Measurements from ENCODE around the gene AMOT.
A peak's percentile ranks its signal among the peaks of the same experiment; 100 is the strongest.

AMOT gene, protein sequence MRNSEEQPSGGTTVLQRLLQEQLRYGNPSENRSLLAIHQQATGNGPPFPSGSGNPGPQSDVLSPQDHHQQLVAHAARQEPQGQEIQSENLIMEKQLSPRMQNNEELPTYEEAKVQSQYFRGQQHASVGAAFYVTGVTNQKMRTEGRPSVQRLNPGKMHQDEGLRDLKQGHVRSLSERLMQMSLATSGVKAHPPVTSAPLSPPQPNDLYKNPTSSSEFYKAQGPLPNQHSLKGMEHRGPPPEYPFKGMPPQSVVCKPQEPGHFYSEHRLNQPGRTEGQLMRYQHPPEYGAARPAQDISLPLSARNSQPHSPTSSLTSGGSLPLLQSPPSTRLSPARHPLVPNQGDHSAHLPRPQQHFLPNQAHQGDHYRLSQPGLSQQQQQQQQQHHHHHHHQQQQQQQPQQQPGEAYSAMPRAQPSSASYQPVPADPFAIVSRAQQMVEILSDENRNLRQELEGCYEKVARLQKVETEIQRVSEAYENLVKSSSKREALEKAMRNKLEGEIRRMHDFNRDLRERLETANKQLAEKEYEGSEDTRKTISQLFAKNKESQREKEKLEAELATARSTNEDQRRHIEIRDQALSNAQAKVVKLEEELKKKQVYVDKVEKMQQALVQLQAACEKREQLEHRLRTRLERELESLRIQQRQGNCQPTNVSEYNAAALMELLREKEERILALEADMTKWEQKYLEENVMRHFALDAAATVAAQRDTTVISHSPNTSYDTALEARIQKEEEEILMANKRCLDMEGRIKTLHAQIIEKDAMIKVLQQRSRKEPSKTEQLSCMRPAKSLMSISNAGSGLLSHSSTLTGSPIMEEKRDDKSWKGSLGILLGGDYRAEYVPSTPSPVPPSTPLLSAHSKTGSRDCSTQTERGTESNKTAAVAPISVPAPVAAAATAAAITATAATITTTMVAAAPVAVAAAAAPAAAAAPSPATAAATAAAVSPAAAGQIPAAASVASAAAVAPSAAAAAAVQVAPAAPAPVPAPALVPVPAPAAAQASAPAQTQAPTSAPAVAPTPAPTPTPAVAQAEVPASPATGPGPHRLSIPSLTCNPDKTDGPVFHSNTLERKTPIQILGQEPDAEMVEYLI

DNA sequence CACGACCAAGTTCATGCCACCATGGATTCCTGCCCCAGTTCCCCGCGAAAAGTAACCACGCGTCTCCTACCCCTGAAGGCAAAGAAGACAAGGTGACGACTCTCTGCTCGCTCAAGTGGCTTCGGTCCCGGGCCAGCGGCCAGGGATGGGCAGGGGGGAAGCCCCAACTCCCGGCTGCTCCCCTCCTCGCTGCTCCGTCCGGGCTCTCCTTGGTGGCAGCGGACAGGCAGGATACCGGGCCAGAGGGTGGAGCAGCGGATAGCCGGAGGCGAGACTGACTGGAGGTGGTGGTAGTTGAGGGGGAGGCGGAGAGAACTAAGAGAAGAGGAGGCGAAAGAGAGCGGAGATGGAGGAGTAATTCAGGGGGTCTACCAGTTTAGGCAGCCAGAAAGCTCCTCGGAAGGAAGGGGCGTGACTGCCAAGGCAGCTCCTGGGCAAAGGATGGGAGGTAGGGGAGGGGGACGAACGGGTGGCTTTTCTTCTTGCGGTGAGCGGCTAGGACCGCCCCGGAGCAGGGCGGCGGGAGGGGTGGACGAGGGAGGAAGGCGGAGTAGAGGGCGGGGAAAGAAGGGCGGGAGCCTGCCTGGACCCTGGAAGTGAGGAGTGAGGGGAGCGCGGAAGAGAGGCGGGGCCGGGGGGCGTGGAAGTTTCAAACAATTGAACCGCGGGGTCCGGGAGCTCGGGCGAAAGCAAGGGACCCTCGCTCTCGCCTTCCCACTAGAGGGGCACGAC lies at the start of gene AMOT:
Gene AMOT (minus strand): TSS at position 450 of the 732 bp plus-strand sequence. CDS start 17,705 bp downstream, outside the sequence.
- H3K4me3 ChIP-seq (ENCODE audit: low read depth, low read length) = peak within 1 kb of the TSS; percentile 43
- TF ChIP-seq MYC (IDR thresholded peaks at IDR 0.05; ENCODE audit: low read depth, low read length) (no peak), POLR2A (IDR thresholded peaks at IDR 0.05; ENCODE audit: extremely low read depth, insufficient read length) (no peak)
- TF ChIP-seq, protein P1, sequence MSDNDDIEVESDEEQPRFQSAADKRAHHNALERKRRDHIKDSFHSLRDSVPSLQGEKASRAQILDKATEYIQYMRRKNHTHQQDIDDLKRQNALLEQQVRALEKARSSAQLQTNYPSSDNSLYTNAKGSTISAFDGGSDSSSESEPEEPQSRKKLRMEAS (IDR thresholded peaks at IDR 0.05; ENCODE audit: low read depth, low read length) = no peak
- TF ChIP-seq, protein P2, sequence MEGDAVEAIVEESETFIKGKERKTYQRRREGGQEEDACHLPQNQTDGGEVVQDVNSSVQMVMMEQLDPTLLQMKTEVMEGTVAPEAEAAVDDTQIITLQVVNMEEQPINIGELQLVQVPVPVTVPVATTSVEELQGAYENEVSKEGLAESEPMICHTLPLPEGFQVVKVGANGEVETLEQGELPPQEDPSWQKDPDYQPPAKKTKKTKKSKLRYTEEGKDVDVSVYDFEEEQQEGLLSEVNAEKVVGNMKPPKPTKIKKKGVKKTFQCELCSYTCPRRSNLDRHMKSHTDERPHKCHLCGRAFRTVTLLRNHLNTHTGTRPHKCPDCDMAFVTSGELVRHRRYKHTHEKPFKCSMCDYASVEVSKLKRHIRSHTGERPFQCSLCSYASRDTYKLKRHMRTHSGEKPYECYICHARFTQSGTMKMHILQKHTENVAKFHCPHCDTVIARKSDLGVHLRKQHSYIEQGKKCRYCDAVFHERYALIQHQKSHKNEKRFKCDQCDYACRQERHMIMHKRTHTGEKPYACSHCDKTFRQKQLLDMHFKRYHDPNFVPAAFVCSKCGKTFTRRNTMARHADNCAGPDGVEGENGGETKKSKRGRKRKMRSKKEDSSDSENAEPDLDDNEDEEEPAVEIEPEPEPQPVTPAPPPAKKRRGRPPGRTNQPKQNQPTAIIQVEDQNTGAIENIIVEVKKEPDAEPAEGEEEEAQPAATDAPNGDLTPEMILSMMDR (IDR thresholded peaks at IDR 0.05; ENCODE audit: low read depth, low read length) = no peak
- peak; percentile 31 for DNase-seq (ENCODE audit: low read depth)

DNA sequence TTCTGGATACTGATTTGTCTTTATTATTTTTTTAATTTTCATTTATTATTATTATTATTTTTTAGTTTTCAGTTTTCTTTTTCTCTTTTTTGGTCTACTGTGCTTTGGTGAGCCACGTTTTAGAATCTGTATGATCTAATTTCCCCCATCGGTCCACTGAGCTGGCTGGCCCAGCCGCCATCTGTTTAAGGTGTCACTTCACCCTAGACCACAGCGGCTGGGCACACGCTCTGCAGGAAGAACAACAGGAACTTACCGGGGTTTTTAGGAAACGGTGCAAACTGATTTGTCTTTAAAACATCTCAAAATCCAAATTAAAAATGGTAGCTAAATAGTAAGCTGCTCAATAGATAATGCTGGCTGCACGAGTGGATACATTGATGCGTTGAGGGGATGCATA lies 48.8 kb upstream of the AMOT start:
- TF ChIP-seq POLR2A (IDR thresholded peaks at IDR 0.05; ENCODE audit: extremely low read depth, insufficient read length) (no peak), MYC (IDR thresholded peaks at IDR 0.05; ENCODE audit: low read depth, low read length) (no peak)
- TF ChIP-seq, protein P2 (IDR thresholded peaks at IDR 0.05; ENCODE audit: low read depth, low read length) = no peak
- TF ChIP-seq, protein P1 (IDR thresholded peaks at IDR 0.05; ENCODE audit: low read depth, low read length) = no peak
- no peak for DNase-seq (ENCODE audit: low read depth)
- H3K4me3 ChIP-seq (ENCODE audit: low read depth, low read length) = no peak overlapping the region

DNA sequence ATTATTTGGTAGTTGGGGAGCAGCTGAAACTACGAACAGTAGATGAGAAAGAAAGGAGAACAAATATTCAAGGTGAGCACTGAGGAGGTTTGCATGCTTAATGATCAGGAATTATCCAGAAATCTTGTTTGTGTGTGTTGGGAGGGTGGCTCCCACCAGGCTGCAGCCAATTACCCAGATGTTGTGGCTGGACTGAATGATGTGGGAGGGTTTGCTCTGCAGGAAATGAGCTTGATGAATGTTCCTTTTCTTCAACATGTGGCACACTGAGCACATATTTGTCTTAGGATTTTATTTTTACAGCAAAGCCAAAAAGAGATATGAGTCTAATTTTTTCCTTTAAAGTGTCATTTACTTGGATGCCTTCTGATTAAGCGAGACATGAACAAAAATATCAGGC lies 48.3 kb upstream of the AMOT start:
- no peak for DNase-seq (ENCODE audit: low read depth)
- no peak overlapping the region for H3K4me3 ChIP-seq (ENCODE audit: low read depth, low read length)
- TF ChIP-seq MYC (IDR thresholded peaks at IDR 0.05; ENCODE audit: low read depth, low read length) (no peak), POLR2A (IDR thresholded peaks at IDR 0.05; ENCODE audit: extremely low read depth, insufficient read length) (no peak)
- TF ChIP-seq, protein P1 (IDR thresholded peaks at IDR 0.05; ENCODE audit: low read depth, low read length) = no peak
- TF ChIP-seq, protein P2 (IDR thresholded peaks at IDR 0.05; ENCODE audit: low read depth, low read length) = no peak

DNA sequence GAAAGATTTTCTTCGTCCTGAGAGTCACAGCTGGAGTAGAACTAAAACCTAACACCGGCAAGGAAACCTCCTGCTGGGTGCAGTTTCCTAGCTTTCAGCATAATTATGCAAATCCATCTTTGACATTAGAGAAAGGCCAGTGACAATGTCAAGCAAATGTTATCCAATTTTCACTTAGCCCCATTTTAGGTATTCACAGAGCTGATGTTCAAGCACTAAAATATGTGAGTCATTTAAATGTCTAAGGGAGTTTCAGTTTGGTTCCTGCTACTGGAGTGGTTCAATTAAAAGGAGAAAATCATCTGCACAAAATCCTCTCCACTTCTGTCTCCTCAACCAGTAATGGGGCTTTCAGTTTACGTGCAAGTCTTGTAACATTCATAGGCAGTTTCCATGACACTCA lies 37.1 kb upstream of the AMOT start:
- H3K4me3 ChIP-seq (ENCODE audit: low read depth, low read length) = no peak overlapping the region
- DNase-seq (ENCODE audit: low read depth) = no peak
- TF ChIP-seq, protein P2 (IDR thresholded peaks at IDR 0.05; ENCODE audit: low read depth, low read length) = no peak
- TF ChIP-seq, protein P1 (IDR thresholded peaks at IDR 0.05; ENCODE audit: low read depth, low read length) = no peak

DNA sequence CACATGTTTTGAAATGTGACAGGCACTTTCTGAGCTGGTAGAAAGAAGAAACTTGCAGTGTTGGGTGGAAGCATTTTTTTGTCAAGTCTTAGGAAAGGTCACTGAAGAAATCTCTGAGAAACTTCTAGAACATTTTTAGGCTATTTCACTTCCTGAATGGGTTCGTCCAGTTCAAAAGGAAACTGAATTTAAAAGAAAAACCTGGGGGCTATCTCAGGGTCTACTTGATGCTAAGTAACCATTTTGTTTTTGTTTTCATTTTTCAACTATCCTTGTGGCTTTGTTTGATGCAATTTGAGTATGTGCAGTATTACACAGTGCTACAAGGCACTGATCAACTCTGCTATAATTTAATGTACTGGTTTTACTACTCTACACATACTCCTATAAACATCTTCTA lies 34.0 kb upstream of the AMOT start:
- DNase-seq (ENCODE audit: low read depth) = no peak
- TF ChIP-seq POLR2A (IDR thresholded peaks at IDR 0.05; ENCODE audit: extremely low read depth, insufficient read length) (no peak), MYC (IDR thresholded peaks at IDR 0.05; ENCODE audit: low read depth, low read length) (no peak)
- TF ChIP-seq, protein P2 (IDR thresholded peaks at IDR 0.05; ENCODE audit: low read depth, low read length) = no peak
- TF ChIP-seq, protein P1 (IDR thresholded peaks at IDR 0.05; ENCODE audit: low read depth, low read length) = no peak
- no peak overlapping the region for H3K4me3 ChIP-seq (ENCODE audit: low read depth, low read length)

Data from NB4 (cell line).